GM21786 (cell line): ENCODE data around the gene ABAT.

Experiments
- ATAC-seq: cut with Tn5 transposase; IDR thresholded peaks from one replicate; pipeline ENCODE4 v1.9.1; 2021; ENCODE audit not compliant: unreplicated experiment

Gene ABAT

DNA sequence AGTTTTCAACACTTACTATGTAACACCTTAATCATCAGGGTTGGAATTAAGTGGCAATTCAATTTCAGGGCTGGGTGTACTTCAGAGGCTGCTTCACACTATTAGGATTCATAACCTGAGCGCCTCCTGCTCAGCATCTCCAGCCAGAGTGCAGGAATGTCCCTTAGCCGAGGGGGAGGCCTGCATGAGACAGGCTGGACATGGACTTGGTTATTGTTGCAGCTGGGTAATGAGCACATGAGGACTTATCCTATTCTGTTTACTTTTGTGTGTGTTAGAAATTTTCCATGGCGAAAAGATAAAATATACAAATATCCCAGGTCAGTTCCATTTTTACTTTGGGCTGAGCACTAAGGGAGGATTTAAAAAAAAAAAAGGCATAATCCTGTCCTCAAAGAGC, 133.6 kb downstream of the ABAT start:
- no peak for ATAC-seq

DNA sequence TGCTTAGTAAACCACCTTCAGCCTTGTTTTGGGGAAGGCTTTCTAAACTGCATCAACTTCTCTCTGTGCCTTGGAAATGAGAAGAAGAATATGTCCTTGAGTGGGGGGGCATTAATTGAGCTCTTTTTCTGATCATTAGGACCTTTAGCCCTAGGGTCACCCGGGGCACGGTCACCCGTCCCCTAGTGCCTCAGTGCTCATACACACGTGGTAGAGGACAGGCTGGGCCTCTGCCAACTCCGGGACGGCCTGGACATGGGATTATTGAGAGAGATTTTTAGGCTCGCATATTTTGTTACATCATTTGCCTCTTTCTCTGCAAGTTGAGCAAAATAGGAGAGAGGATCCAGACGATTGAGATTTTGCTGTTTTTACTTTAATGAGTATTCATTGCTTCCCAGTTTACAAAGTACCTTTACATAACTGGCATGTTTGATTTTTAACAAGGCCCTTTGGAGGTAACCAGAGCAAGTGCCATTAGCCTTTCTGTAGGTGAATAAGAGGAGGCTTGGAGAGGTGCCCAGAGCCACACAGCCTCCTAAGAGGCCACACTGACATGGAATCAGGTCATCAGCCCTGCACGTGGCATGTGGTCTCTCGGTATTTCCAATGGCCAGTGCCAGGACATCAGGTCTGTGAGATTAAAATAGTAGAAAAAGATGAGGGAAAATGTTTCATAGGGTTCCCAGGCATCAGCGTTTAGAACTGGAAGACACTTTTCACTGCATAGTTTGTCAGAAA, 134.4 kb downstream of the ABAT start:
- no peak for ATAC-seq

DNA sequence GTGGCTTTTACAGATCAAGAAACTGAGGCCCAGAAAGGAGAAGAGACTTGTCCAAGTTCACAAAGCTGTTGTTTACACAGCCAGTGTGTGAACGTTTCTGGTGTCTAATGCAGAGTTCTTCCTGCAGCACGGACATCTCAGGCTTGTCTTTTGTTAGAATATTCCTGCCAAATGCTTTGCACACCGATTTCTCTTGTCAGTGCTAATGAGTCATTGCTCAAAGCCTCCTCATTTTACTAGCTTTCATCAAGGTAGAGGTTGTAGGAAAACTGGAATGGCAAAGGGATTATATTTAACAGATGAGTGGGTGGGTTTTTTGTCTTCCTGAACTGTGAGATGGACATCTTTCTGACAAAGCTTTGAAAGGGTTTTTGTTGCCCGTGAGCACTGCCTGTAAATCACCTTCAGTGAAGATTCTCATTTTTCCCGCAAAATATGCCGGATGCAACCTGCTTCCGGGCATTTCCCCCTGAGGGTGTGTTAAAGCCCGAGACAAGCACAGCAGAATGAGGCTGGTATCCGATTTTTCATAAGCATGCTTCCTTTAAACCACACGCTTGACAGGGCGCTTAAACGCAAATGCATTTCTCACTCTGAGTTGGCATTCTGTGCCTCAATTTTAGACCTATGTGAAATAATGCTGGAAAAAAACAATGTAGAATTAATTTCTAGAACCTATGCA, 137.9 kb downstream of the ABAT start:
- ATAC-seq, result no peak

DNA sequence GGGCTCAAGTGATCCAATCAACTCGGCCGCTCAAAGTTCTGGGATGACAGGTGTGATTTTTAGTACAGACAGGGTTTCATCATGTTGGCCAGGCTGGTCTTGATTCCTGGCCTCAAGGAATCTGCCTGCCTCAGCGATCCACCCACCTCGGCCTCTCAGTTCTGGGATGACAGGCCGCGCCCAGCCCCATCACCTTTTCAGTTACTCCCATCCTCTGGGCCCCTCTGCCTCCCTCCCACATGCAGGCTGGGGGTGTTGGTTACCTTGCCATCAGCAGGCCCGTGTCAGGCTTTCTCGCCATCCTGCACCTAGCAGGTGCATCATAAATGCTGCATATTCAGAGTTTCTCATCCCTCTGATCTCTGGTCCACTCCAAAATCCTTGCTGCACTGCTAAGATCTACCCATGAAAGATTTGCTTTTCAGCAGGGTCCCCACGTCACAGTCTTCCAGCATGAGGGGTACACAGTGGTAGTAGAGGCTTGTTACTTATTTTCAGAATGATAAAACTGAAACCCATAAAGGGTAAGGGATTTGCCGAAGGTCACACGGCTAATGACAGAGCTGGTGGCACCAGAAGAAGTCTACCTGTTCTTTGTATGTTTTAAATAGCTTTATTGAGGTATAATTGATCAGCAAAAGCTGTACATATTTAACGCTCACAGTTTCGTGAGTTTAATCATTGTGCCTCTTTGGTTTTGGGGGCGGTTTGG, 139.8 kb downstream of the ABAT start:
- no peak for ATAC-seq

DNA sequence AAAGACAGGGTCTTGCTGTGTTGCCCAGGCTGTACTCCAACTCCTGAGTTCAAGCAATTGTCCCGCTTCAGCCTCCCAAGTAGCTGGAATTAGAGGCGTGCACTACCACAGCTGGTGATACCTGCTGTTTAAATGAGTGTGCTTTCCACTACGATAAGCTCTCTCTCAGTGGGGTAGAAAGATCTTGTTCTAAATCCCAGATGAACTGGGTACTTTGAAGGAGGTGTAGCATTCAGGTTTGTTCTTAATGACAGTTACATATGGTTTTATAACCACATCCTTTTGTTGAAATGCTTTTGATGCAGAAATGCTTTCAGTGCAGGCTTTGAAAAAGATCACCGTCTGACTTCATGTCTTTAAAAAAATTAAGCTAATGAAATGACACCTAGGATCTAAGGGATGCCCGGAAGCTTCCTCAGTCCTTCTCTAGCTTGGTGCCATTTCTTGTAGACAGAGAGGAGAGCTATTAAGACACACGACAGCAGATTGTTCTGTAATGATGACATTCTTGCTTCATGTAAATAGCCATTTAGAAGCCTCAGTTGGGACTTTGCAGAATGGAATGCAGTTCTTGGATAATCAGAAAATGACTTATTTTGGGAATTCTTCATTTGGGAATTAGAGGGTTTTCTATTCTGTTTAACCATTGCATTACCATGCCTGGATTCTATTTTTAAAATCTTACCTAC, 142.7 kb downstream of the ABAT start:
- no peak for ATAC-seq

DNA sequence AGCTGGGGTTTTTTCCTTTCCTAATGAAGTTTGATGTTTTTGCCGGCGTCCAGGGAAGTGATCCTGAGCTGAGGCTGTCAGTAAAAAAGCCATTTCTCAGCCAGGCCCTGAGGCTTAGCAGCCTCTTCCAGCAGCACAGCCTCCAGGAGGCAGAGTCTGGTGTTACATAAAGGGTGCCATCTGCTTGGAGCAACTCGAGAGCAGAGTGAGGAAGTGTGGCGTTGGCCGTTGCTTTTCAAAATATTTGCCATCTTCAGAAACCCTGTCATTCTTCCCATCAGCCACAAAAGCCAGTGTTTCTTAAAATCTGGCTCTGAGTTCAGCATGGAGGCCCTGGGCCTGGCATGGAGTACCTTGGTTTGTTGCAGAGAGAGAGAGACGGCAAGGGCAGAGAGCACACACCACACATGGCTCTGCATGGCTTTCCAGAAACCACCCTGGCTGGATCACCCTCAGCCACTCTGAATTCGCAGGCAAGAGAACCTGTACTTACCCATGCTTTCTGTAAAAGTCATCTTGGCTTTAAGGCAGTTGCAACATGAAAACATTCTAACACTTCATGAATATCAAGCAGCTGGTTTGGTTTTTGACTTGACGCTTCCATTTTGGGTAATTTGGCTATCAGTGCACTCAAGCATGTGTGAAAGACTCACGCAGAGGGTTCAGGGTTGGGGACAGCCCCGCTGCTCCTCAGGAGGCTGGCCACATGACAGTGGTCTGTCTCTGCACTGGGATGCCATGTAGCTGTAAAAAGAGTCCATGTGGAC, 144.3 kb downstream of the ABAT start:
- peak; percentile 84 for ATAC-seq

DNA sequence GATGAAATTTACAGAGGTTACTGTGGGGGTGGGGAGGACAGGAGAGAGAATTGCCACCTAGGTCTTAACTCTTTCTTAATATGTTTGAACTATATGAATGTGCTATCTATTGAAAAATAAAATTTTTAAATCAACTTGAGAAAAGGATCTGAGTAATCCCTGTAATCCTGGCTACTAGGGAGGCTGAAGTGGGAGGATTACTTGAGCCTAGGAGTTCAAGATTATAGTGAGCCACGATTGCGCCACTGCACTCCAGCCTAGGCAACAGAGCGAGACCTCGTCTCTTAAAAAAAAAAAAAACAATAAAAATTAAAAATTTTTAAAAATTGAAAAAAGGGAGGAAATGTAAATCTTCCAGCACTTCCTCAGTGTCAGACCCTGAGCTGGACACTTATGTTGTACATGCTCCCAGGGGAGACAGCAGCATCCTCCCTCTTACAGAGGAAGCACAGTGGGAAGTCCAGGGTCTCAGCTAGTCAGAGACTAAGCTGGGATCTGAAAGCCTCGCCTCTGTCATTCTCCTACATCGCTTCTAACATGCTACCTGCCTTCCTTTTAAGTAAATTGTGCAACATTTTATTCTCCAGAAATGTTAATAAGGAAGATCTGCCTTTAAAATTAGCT, 145.1 kb downstream of the ABAT start:
- ATAC-seq, result no peak

DNA sequence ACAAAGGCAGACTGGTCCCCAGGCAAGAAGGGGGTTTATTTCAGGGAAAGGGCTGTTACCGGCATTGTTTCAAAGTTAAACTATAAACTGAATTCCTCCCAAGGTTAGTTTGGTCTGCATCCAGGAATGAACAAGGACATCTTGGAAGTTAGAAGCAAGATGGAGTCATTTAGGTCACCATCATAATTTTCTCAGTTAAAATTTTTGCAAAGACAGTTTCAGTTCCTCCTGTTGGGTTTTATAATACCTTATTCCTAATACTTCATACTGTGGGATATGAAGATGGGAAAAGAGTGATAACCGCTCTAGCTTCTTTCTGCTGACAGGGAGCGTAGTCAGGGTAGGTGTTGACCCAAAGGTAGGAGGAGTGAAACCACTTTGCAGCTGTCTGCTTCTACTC, 148.0 kb downstream of the ABAT start:
- ATAC-seq, result no peak

DNA sequence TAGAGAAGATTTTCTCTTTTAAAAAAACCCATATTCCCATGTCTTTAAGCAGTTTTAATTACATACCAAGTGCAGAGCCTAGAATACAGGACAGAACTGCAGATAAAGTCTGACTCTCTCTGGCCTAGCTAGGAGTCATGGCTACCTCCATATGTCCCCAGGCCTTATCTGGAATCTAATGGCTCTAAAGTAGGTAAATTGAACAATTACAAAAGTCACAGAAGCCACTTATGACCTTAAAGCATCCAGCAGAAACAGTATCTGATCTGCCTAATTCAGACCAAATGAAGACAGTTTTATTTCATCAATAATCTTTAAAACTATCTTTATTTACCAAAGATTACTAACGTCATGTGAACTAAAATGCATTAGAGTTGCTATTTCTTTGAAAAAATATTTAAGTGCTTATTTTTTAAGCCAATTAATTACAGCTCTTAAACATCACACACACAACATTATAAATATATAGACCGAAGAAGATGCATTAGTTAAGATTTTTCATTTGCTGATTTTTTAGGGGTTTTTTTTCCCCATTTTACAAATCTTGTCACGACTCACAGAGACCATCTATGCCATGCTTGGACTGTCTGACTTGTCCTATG, 152.0 kb downstream of the ABAT start:
- ATAC-seq, result no peak

DNA sequence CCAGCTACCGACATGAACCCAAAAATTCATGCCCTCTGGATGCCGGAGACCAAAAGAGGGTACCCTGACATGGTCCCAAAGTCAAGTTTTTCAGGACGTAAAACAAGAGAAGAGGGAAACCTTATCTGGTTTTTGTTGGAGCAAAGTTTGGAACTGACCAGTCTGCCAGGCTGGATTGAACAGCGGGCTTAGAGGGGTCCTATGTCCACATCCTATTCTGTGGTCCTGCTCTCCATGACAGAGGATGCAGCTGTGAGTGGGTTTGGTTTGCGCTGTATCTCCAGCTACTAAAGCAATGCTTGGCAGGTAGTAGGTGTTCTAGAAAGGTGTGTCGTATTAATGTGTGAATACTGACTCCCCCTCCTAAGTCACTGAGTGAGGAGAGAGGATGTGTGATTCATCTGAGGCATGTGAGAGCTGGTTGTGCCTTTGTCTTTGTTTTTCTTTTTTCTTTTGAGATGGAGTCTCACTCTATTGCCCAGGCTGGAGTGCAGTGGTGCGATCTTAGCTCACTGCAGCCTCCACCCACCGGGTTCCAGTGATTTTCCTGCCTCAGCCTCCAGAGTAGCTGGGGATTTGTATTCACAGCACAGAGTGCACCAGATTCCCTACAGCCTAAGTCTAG, 154.2 kb downstream of the ABAT start:
- no peak for ATAC-seq

DNA sequence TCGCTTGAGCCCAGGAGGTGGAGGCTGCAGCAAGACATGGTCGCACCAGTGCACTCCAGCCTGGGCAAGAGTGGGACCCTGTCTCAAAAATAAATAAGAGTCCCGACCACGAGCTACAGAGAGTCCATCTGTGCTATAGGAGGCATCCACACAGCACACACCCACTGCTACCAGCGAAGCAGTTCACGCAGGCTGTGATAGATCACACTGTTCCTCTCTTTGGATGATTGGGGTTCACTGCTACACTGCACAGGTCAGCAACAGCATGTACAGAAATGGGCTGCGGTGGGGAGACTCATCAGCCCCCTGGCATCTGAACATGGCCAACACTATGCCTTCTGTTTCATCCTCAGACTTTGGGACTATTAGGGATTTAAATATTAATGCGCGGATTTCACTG, 157.0 kb downstream of the ABAT start:
- no peak for ATAC-seq

DNA sequence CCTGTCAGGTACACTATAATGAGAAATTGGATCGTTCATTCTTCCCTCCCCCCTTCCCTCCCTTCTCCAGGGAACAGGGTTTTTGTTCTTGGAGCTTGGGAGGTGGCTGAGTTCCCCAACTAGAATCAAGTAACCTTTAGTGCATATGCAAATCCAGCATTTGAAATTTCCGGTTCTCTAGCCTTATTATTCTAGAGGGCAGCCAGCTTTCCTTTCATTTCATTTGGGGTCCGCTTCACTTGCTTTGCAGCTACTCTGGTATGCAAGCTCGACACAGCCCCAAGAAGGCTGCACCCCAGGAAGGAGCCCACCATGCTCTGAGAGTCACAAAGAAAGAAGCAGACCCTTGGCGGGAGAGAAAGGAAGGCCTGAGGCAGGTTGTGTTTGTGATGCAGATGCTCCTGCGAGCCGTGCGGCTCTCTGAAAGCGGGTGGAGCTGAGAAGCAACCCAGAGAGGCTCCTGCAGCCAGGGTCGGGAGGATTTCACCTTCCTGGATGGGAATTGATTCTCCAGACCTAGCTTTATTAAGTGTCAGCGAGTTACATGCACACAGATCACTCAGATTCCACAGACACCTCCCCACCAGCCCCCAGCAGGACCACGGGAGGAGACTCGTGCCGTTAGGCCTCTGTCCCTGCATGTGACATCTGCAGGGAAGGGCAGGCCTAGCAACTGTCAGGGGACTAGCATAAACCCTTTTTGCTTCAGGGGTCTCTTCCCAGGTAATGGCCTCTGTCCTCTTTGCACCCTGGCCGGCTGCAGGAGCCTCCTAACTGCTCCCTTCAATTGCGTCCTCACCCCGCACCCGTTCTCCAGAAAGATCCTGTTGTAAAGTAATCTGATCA, 157.7 kb downstream of the ABAT start:
- no peak for ATAC-seq

DNA sequence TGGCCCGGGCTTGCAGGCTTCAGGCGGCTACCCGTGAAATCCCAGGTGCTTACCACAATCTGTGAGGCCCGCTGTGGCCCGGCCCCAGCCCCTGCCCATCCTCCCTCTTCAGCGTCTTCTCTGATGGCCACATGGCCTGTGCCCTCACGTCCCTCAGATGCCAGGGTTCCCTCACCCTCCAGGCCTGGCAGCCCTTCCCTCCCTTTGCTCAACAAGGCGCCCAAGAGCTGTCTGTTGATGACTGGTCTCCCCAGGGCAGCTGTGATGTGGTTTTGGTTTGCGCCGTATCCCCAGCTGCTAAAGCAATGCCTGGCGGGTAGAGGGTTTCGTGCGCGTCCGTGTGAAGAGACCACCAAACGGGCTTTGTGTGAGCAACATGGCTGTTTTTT, 158.3 kb downstream of the ABAT start:
- no peak for ATAC-seq
